Measurements from ENCODE around the gene PARD3.

PARD3 gene

DNA sequence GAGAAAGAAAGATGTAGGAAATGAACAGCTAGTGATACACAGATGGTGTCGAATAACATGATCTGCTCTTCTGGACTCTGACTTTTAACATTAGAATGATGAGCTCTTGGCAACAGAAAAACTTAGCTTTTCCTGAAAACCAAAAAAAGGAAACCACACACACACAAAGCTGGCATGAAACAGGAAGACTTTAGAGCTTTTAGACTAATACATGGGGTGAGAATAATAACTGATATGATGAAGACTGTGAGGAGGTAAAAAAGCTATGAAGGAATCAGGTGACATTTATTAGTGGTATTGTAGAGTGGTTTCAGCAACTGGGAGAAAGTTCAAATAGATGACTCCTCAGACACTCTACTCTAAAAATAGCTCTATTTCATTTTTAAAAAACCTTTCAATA, 491.9 kb downstream of the PARD3 start:
- no peak for DNase-seq

DNA sequence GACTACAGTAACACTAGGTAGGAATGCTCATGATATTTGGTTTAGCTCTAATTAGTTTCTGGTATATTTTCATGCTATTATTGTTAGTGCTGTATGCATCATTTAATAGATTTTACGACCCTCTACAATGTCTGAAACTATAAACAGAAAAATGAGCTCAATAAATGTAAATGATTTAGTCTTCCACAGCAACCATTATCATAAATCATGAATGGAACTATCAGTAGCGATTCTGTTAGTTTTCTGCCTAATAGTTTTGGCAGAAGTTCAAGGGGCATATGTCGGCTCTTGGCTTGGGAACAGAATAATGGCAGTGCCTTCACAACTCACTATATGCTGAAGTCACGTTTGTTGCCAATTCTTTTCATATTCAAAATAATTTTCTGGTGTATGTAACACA, 494.8 kb downstream of the PARD3 start:
- no peak for DNase-seq

DNA sequence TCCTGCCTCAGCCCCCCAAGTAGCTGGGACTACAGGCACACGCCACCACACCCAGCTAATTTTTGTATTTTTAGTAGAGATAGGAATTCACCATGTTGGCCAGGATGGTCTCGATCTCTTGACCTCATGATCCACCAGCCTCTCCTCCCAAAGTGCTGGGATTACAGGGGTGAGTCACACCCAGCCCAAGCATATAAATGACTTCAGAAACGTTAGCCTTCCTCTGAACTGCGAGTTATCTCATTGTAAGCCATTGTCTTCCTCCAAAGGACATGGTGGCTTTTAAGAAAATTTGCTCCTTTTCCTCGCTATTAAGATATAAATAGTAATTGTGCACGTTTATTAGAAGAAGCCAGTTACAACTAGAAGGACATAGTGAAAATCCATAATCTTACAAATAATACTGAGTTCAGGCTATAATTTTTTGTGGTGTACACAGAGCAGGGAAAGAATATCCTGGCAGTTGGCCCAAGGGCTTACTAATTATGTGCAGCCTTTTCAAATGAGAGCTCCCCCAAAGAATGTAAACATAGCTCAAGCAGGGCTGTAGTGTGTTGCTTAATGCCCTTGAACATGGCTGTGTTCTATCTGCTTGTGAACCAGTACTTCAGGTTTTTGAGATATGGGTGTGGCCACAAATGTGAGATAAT, 495.8 kb downstream of the PARD3 start:
- DNase-seq, result no peak

GRCh38 chr10:34316154-34316553, 498.9 kb downstream of the PARD3 start:
- no peak for DNase-seq

GRCh38 chr10:34314457-34314856, 500.6 kb downstream of the PARD3 start:
- DNase-seq, result no peak

- no peak for DNase-seq
Measured at GRCh38 chr10:34313888-34314287, 501.2 kb downstream of the PARD3 start.

- DNase-seq, result no peak
Measured at GRCh38 chr10:34313353-34313752, 501.7 kb downstream of the PARD3 start.

DNA sequence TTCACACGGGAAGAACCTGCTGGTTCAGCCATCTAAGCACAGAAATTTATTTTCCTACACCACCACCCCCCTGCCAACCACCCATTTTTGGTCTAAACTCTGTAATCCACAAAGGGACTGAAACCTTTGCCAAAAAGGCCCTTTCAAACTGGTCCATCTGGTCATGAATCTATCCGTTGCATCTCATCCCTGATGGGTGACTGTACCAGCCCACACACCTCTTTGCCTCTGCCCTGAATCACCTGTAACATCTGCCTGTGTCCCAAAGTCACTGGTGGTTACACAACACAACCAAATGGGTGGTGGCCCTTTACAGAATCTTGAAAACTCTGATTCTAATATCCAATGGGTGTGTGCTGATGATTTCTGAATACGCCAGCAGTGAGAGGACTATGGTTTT, 503.4 kb downstream of the PARD3 start:
- DNase-seq, result no peak

GRCh38 chr10:34310234-34310633, 504.9 kb downstream of the PARD3 start:
- no peak for DNase-seq

- DNase-seq, result no peak
Measured at GRCh38 chr10:34305189-34305588, 509.9 kb downstream of the PARD3 start.

DNA sequence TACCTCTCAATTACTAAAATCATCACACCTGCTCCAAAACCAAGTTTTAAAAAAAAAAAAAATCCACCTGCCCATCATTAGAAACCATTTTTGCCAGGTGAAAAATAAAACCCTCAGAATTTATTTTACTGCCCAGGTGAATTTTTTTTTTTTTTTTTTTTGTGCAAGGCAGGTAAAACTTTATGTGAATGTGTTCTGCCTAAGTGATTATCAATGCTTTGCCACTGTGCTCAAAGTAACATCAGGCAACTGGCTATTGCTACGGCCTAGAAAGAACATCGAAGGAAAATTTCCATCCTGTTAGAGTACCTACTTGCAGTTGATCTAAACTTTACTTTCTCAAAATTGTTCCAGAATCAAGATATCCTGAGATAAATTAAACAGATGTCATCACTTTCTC, 512.1 kb downstream of the PARD3 start:
- no peak for DNase-seq

DNA sequence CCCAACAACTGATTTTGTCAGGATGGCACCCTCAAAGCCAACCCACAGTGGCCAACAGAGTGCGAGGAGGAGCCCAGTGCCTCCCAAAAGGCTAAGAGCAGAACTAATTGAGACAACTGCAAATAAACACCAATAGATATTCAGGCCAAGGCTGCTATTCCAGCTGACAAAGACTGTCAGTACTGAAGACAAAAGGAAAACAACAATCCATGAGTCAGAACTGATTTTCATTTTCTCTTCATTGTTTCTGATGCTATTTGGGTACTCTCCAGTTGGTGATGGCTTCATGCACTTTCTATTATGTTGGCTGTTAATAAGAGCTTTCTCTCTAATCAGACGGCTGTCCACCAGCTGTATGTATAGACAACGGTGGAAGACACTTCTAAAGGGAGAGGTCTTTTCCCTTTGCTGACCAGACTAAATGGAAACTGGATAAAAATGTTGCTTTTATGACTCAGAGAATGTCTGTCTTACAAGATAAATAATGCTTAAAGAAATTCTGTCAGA, 515.9 kb downstream of the PARD3 start:
- DNase-seq, result no peak

DNA sequence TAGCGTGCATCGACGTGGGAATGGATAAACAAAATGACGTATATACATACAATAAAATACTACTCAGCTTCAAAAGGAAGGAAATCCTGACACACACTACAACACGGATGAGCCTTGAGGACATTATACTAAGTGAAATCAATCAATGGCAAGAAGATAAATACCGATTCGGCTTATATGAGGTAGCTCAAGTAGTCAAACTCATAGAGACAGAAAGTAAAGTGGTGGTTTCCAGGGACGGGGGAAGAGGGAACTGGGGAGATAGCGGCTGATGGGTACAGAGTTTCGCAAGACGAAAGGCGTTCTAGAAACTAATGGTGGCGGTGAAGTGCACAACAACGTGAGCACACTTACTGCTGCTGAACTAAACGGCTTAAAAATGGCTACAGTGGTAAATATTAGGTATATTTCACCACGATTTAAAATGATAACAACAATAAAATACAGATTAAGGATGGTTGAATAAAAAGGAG, 516.7 kb downstream of the PARD3 start:
- DNase-seq, result no peak

- no peak for DNase-seq
Measured at GRCh38 chr10:34297541-34298345, 517.4 kb downstream of the PARD3 start.

DNA sequence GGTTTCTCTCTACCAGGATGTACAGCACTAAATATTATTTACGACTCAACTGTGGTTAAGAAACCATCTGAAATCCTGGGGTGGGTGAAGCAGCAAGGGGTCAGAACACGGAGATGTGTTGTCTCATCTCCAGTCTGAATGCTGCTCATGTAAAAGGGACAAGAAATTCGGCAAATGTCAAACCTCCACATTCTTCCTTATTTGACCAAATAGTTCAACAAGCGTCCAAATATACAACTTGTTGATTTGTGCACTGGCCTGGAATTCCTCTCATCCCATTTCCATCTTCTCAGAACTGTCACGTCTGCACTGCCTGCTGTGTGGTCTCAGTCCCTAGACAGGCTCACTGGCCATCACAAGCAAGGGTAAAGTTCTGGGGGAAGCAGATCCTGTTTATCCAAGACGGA, 520.0 kb downstream of the PARD3 start:
- no peak for DNase-seq

DNA sequence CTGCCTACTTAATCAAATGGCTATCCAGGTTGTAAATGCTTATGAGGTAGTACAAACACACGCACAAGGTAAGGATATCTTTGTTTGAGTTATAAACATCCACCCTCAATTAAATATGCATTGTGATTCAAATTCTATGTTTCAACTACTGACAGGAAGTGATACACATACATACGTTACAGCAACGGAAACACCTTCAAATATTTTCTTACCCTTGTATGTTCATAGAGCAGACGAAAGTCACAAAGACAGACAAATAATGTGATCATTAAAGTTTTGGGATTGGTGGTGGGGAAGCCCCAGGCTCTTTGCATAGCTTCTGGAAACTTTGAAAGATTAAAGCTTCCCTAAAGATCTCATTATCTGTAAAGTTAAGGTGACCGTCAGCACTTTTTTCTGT, 521.0 kb downstream of the PARD3 start:
- no peak for DNase-seq

- DNase-seq, result no peak
Measured at GRCh38 chr10:34292675-34293074, 522.4 kb downstream of the PARD3 start.

- DNase-seq, result no peak
Measured at GRCh38 chr10:34292194-34292565, 522.9 kb downstream of the PARD3 start.

GRCh38 chr10:34291466-34292193, 523.5 kb downstream of the PARD3 start:
- DNase-seq, result no peak

GRCh38 chr10:34290412-34291081, 524.5 kb downstream of the PARD3 start:
- no peak for DNase-seq

DNA sequence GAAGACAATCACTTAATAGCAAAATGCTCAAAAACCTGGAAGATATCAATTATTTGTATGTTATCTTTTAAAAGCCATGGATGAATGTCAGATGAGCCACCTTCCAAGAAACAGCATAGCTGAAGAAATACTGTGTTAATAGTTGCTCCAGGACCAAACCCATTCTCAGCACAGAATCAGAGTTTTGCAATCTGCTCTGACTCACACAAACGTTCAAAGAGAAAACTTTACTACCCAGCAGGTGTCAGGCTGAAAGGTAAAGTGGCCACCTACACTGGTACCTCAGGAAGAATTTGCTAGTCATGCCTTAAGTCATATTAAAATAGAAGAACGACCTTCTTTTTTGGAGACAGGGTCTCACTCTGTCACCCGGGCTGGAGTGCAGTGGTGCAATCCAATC, 526.5 kb downstream of the PARD3 start:
- no peak for DNase-seq

DNA sequence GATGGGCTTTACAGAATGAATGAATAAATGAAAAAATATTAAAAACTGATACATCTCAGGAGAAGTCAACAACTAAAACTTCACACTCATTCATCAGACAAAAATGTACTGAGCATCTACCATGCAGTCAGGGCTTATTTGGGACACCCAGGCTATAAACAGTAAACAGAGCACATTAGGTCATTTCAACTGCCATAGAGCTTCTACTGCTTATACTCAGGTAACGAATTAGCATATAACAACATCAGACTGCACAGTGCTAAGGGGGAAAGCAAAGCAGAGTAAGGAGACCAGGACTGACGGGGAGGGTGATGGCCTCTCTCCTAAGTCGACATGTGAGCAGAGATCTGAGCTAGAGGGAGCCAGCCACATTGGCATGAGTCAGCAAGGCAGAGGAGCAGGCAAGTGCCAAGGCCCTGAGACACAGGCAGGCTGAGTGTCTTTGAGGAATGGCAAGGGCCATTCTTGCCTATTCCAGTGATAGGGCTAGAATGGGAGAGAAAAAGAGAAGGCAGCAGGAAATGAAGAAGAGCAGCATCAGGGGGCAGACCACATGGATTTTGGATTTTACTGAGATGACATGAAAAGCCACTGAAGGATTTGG, 528.9 kb downstream of the PARD3 start:
- DNase-seq, result no peak

All from activated CD4-positive, alpha-beta T cell treated with anti-CD3 and anti-CD28 coated beads for 1 hour (primary cell).